GM12873 (cell line): ENCODE measurements around the gene GLRA2.

Experiments used
- TF ChIP-seq, protein P1 (sequence below): IDR thresholded peaks from 2 replicates; pipeline ENCODE4 v1.5.1; 2012; ENCODE audit warnings: low read depth, mild to moderate bottlenecking, moderate library complexity, low read length, control low read depth; ENCODE audit not compliant: insufficient read depth; ENCODE audit errors: missing control alignments

GLRA2 gene

DNA sequence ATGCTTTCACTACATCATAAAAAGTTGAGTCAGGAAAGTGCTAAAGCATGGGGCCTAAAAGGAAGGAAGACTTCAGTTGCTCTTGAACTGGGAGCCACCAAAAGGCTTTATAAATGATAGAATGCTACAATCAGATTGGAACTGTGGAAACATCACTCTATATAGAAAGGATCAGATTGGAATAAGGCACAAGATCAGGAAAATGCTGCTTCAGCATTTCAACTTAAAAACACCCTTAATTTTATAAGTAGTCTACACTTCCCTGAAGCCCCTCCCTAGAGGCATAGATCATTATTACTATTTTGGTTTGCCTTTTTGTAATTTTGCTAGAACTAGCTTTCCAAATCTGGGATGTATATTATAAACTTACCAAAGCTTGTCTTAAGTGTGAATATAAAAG is 172.8 kb downstream of the GLRA2 start:
- TF ChIP-seq, protein P1, sequence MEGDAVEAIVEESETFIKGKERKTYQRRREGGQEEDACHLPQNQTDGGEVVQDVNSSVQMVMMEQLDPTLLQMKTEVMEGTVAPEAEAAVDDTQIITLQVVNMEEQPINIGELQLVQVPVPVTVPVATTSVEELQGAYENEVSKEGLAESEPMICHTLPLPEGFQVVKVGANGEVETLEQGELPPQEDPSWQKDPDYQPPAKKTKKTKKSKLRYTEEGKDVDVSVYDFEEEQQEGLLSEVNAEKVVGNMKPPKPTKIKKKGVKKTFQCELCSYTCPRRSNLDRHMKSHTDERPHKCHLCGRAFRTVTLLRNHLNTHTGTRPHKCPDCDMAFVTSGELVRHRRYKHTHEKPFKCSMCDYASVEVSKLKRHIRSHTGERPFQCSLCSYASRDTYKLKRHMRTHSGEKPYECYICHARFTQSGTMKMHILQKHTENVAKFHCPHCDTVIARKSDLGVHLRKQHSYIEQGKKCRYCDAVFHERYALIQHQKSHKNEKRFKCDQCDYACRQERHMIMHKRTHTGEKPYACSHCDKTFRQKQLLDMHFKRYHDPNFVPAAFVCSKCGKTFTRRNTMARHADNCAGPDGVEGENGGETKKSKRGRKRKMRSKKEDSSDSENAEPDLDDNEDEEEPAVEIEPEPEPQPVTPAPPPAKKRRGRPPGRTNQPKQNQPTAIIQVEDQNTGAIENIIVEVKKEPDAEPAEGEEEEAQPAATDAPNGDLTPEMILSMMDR = no peak

DNA sequence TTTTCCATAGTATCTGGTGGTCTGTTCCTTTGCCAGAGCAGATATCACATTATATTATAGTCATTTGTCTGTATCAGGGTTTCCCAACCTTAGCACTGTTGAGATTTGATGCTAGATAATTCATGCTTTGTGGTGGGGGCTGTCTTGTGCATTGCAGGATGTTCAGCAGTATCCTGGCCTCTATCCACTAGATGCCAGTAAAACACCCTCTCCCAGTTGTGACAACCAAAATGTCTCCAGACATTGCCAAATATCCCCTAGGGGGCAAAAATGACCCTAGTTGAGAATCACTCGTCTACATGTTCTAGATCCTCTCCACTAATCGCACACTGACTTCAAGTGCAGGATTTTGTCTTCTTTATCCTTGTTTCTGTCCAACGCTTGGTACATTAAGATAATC is 182.8 kb downstream of the GLRA2 start:
- TF ChIP-seq, protein P1 = no peak

- TF ChIP-seq, protein P1 = no peak
Measured at GRCh38 chrX:14717949-14718348, 188.6 kb downstream of the GLRA2 start.

DNA sequence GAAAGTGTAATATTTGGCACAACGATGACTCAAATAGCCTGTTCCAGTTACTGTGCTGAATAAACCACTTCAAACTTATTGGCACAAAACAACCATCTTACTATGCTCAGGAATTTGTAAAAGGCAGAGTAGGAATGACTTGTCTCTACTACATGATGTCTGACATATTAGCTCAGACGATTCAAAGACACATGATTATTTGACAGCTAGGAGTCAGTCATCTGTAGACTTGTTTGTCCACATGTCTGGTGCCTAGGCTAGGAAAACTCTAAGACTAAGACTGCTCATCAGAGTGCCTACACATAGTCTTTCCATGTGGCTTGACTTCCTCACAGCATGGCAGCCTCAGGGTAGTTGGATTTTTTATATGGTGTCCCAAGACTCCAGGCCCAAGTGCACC is 189.1 kb downstream of the GLRA2 start:
- TF ChIP-seq, protein P1 = no peak

DNA sequence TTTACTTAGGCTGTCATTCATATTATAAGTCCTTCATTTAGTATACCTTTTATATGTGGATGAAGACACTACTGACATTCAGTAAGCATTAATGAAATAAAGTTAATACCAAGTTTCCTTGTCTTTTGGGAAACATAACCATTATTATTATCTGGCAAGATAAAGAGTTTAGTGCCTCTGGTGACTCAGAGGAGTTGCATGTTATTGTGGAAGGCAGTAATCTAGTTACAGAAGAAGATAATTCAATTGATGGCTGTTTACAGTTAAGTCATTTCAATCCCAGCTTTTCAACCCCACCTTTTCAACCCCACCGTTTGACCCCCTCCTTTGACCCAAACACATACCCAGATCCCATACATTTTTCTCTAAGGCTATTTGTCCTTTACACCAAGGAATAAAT is 199.7 kb downstream of the GLRA2 start:
- TF ChIP-seq, protein P1 = no peak

DNA sequence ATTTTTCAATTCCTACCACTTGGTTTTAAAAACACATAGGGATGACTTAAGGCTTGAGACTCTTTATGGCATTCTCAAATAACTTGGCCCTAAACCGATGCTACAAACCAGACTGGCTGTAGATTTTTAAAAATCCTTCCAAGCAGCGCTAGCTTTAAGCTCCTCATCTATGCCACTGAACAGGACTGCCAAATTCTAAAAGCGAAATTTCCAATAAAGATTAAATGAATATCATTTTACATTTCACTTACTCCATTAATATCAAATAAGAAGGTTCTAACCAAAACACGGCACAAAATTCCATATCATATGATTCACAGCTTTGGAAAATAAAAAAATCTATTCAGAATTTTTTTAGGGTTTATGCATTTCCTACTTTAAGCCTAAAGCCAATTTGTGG is 209.3 kb downstream of the GLRA2 start:
- TF ChIP-seq, protein P1 = no peak

GRCh38 chrX:14753441-14753840 is 224.1 kb downstream of the GLRA2 start:
- TF ChIP-seq, protein P1 = no peak
